SU-DHL-6 (cell line): ENCODE measurements around the gene ABCD2.

Source experiments
- EZH2phosphoT487 ChIP-seq: fragments of 200-600 bp; sonication (generic), shearing (Covaris generic); conservative IDR thresholded peaks from 2 replicates; pipeline ENCODE4 v1.6.1; 2018; ENCODE audit warnings: mild to moderate bottlenecking, antibody characterized with exemption, low read length, moderate library complexity, mixed read lengths
- TF ChIP-seq, protein P1 (sequence below): fragments of 200-600 bp; sonication (generic); IDR thresholded peaks from one replicate; pipeline ENCODE4 v1.5.1; 2017; ENCODE audit warnings: antibody characterized with exemption, mild to moderate bottlenecking, low read length, moderate library complexity; ENCODE audit not compliant: insufficient read depth, poor library complexity, severe bottlenecking

DNA sequence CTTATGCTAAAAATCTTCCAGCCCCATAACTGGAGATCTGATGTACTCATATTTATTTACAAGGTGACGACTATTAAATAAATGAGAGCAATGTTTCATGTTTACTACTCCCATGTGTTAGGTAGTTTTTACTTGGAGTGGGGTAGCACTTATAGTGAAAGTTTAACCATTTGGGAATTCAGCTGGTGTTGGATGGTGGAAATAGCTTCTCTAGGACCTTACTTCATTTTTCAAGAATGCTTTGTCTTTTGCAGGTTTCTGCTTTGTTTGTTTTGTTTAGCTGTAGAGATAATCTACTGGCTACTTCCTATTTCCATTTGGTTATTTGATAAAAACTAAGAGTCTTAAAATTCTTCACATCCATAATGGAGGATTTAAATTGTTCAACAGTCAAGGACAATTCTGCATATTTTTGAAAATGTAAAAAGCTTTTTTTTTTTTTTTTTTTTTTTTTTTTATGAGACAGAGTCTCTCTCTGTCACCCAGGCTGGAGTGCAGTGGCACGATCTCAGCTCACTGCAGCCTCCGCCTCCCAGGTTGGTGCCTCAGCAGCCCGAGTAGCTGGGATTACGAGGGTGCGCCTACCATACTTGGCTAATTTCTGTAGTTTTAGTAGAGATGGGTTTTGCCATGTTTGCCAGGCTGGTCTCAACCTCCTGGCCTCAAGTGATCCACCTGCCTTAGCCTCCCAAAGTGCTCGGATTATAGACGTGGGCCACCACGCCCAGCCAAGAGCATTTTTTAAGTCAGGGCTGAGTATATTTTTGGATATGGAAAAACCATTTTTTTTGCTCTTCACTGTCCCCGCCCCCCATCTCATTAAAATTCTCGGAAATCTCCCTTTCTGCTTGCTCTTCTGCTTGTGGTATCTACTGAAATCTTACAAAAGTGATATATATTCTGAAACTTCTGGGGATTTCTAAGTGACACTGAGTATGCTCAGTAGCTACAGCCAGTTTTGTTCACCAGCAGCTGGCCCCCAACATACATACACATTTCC, 1.4 kb upstream of the ABCD2 start:
- TF ChIP-seq, protein P1, sequence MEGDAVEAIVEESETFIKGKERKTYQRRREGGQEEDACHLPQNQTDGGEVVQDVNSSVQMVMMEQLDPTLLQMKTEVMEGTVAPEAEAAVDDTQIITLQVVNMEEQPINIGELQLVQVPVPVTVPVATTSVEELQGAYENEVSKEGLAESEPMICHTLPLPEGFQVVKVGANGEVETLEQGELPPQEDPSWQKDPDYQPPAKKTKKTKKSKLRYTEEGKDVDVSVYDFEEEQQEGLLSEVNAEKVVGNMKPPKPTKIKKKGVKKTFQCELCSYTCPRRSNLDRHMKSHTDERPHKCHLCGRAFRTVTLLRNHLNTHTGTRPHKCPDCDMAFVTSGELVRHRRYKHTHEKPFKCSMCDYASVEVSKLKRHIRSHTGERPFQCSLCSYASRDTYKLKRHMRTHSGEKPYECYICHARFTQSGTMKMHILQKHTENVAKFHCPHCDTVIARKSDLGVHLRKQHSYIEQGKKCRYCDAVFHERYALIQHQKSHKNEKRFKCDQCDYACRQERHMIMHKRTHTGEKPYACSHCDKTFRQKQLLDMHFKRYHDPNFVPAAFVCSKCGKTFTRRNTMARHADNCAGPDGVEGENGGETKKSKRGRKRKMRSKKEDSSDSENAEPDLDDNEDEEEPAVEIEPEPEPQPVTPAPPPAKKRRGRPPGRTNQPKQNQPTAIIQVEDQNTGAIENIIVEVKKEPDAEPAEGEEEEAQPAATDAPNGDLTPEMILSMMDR: no peak
- TF ChIP-seq EZH2phosphoT487: no peak
